ENCODE measurements around the gene CHST1. TPM values are rescaled to one million over a fixed set of nuclear protein-coding genes. Genes with fewer than 3 reads are reported as not detected.

CHST1 gene, protein sequence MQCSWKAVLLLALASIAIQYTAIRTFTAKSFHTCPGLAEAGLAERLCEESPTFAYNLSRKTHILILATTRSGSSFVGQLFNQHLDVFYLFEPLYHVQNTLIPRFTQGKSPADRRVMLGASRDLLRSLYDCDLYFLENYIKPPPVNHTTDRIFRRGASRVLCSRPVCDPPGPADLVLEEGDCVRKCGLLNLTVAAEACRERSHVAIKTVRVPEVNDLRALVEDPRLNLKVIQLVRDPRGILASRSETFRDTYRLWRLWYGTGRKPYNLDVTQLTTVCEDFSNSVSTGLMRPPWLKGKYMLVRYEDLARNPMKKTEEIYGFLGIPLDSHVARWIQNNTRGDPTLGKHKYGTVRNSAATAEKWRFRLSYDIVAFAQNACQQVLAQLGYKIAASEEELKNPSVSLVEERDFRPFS
- 0.17 and 0.23 TPM in 2 replicates for total RNA-seq

DNA sequence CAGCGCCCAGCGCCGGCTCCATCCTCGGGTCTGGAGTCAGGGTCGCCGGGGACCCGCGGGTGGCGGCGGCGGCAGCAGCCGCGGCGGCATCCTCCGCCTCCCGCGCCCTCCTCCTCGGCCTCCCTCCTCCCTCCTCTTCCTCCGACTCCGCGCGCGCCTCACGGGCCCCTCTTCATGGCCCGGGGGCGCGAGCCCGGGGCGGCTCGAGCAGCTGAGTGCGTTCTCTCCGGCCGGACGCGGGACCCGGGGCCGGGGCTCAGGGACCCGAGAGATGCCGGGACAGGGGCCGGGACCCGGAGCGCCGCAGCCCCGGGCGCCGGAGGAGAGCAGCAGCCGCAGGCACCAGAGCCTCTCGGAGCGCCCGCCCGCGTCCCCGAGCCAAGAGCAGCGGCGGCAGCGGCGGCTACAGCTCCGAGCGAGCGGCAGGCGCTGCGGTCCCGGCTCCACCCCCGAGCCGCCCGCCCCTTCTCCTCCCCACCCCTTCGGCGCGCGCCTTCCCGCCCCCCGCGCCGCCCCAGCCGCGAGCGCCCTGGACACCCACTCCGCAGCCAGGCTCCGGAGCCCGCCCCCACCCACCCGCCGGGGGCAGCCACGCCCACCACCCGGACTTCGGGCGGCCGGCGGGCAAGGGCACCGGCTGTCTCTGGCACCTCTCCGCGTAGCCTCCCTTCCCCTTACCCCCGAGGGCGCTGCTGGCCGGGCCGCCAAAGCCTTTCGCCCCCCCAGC lies at the start of gene CHST1:
TSS of gene CHST1 (minus strand) at position 417 of the 727 bp plus-strand sequence. CDS start 14,699 bp downstream, outside the sequence.
- Mint-ChIP-seq H3K4me1 (ENCODE audit: low read depth) (no peaks in the 10 kb centered on the region), H3K4me3 (peak within 1 kb of the TSS; percentile 51), H3K9me3 (no peaks in the 10 kb centered on the region), H3K27me3 (ENCODE audit: insufficient read depth) (peaks cover 64% of the 10 kb centered on the region), H3K27ac (no peak within 1 kb of the TSS), H3K36me3 (ENCODE audit: low read depth) (no peaks in the 10 kb centered on the region)
- DNase-seq (ENCODE audit: low spot score): no peak
- intact Hi-C loops (cut with micrococcal nuclease): no loop called here

DNA sequence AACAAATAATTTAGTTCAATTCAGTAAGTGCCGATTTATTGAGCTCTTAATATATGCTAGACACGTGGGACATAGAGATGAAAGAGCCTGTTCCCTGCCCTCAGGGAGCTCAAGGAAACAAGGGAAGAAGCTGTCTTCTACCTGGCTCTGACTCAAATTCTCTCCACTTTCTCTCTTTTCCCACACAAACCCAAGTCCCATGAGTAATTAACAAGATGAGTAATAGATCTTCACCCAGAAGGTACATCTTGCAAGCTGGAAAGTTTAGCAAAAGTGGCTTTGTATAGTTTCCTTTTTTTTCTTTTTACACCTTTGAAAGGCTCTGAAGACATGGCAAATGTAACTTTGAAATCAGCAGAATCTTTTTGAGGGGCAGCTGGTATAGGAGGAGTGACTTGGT lies 48.2 kb upstream of the CHST1 start:
- no peaks in the 10 kb centered on the region for H3K9me3 Mint-ChIP-seq
- H3K27ac Mint-ChIP-seq: no peak overlapping the region
- no peaks in the 10 kb centered on the region for H3K4me1 Mint-ChIP-seq (ENCODE audit: low read depth)
- DNase-seq (ENCODE audit: low spot score): no peak
- H3K36me3 Mint-ChIP-seq (ENCODE audit: low read depth): no peaks in the 10 kb centered on the region
- peaks cover 14% of the 10 kb centered on the region for H3K27me3 Mint-ChIP-seq (ENCODE audit: insufficient read depth)
- no peak overlapping the region for H3K4me3 Mint-ChIP-seq
- intact Hi-C loops (cut with micrococcal nuclease): no loop called here

DNA sequence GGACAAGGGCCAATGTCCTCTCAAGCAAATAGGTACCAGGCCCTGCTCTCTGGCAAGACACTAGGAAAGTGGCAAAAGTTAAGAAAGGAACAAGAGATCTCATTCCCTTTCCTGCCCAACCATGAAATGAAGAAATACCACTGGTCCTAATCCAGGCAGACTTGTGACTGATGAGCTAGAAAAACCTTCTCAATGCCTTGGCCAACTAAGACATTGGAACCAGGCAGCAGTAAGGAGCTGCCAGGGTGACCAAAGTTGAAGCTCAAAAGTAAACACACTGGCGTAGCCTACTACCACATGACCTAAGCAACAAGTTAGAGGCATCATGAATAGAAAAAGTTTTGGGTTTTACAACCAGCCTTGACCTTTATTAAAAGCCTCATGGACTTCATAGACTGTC lies 45.1 kb upstream of the CHST1 start:
- Mint-ChIP-seq H3K36me3 (ENCODE audit: low read depth) (no peaks in the 10 kb centered on the region), H3K4me3 (no peak overlapping the region), H3K27ac (no peak overlapping the region), H3K4me1 (ENCODE audit: low read depth) (no peaks in the 10 kb centered on the region), H3K27me3 (ENCODE audit: insufficient read depth) (peaks cover 16% of the 10 kb centered on the region), H3K9me3 (no peaks in the 10 kb centered on the region)
- intact Hi-C loops (cut with micrococcal nuclease): no loop called here
- no peak for DNase-seq (ENCODE audit: low spot score)

DNA sequence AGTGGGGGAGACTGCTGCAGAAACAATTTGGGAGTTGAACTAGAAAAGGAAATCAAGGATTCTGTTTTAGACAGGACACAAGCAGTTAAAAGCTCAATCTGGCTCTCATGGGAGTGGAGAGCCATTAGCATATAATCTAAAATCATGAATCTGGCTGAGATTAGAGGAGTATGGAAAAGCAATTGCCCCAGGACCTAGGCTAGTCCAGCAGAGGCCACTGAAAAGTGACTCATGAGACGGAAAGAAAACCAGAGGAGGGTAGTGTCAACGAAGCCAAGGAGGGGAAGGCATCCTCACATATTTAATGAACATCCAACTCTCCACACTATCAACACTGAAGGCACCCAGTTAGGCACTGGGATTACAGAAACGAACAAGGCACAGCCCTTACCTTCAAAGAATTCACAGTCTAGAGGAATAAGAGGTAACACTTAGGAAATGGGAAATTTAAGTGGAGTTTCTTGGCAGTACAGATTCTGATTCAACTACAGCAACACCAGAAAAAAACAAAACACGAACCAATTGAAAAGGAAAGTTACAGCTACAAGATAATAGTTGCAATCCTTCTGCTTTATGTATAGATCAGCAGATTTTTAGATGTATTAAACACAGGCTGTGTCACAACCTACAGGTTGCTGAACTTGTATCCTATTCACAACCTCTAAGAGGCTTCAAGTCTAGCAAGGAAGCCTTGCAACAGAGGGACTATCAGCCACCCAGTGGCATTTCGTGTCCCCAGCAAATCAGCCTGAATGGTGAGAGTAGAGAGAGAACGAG lies 43.7 kb upstream of the CHST1 start:
- no peak overlapping the region for H3K4me3 Mint-ChIP-seq
- H3K36me3 Mint-ChIP-seq (ENCODE audit: low read depth): no peaks in the 10 kb centered on the region
- H3K4me1 Mint-ChIP-seq (ENCODE audit: low read depth): no peaks in the 10 kb centered on the region
- H3K27me3 Mint-ChIP-seq (ENCODE audit: insufficient read depth): peaks cover 17% of the 10 kb centered on the region
- no peak for DNase-seq (ENCODE audit: low spot score)
- no peaks in the 10 kb centered on the region for H3K9me3 Mint-ChIP-seq
- no peak overlapping the region for H3K27ac Mint-ChIP-seq
- intact Hi-C loops (cut with micrococcal nuclease): no loop called here

DNA sequence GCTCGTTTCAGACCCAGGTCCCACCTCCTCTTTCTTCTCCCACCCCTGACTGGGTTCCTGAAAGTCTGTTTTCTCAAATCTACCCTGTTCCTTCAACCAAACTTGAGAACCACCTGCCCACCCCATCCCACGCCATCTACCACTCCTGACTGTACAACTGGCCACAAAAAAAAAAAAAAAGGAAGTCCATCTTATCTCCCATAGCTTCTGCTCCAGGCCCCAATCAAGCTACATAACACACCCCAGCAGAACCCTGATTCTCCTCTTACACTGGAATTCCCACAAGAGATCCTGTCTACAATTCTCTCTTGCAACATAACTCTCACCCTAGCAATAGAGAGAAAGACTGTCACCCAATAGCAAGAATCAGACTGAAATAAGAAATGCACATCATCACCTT lies 39.2 kb upstream of the CHST1 start:
- Mint-ChIP-seq H3K27ac (no peak overlapping the region), H3K4me3 (no peak overlapping the region), H3K36me3 (ENCODE audit: low read depth) (no peaks in the 10 kb centered on the region), H3K9me3 (no peaks in the 10 kb centered on the region), H3K27me3 (ENCODE audit: insufficient read depth) (peaks cover 19% of the 10 kb centered on the region), H3K4me1 (ENCODE audit: low read depth) (no peaks in the 10 kb centered on the region)
- intact Hi-C loops (cut with micrococcal nuclease): no loop called here
- DNase-seq (ENCODE audit: low spot score): no peak

DNA sequence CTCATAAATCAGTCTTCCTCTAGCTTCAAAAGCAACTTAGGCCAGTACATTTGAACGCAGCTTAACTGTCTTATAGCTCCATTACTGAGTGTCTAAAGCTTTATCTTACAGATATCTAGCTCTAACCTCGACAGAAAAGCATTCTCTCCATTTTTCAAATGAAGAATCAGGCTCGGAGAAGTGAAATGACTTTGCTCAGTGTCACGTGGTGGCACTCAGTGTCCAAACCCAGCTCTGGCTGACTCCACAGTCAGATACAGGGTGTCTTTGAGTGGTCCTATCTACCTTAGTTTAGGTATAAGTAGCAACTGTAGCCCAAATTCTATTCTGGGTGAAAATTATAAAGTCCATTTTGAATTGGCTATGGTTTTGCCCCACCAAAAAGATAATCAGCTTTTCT lies 38.7 kb upstream of the CHST1 start:
- H3K4me3 Mint-ChIP-seq: no peak overlapping the region
- no peak overlapping the region for H3K27ac Mint-ChIP-seq
- no peaks in the 10 kb centered on the region for H3K4me1 Mint-ChIP-seq (ENCODE audit: low read depth)
- H3K9me3 Mint-ChIP-seq: no peaks in the 10 kb centered on the region
- peaks cover 18% of the 10 kb centered on the region for H3K27me3 Mint-ChIP-seq (ENCODE audit: insufficient read depth)
- H3K36me3 Mint-ChIP-seq (ENCODE audit: low read depth): no peaks in the 10 kb centered on the region
- DNase-seq (ENCODE audit: low spot score): no peak
- intact Hi-C loops (cut with micrococcal nuclease): no loop called here

DNA sequence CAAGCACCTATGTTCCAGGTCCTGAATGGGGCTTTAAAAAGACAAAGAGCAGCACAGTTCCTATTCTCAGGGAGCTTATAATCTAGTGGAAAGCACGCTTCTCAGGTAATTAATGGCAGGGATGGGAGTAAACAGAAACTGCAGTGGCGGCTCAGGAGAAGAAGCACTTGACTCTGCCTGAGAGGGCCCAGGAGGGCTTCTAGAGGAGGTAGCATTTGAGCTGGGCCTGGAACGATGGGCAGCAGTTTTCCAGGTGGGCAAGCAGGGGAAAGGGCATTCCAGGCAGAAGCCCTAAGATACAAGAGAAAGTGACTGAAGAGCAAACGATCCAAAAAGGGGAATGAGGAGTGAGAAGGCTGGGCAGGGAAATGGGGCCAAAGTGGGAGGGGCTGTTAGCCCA lies 37.1 kb upstream of the CHST1 start:
- H3K4me3 Mint-ChIP-seq: no peak overlapping the region
- H3K4me1 Mint-ChIP-seq (ENCODE audit: low read depth): no peaks in the 10 kb centered on the region
- H3K9me3 Mint-ChIP-seq: no peaks in the 10 kb centered on the region
- DNase-seq (ENCODE audit: low spot score): no peak
- peaks cover 16% of the 10 kb centered on the region for H3K27me3 Mint-ChIP-seq (ENCODE audit: insufficient read depth)
- no peak overlapping the region for H3K27ac Mint-ChIP-seq
- no peaks in the 10 kb centered on the region for H3K36me3 Mint-ChIP-seq (ENCODE audit: low read depth)
- intact Hi-C loops (cut with micrococcal nuclease): no loop called here

DNA sequence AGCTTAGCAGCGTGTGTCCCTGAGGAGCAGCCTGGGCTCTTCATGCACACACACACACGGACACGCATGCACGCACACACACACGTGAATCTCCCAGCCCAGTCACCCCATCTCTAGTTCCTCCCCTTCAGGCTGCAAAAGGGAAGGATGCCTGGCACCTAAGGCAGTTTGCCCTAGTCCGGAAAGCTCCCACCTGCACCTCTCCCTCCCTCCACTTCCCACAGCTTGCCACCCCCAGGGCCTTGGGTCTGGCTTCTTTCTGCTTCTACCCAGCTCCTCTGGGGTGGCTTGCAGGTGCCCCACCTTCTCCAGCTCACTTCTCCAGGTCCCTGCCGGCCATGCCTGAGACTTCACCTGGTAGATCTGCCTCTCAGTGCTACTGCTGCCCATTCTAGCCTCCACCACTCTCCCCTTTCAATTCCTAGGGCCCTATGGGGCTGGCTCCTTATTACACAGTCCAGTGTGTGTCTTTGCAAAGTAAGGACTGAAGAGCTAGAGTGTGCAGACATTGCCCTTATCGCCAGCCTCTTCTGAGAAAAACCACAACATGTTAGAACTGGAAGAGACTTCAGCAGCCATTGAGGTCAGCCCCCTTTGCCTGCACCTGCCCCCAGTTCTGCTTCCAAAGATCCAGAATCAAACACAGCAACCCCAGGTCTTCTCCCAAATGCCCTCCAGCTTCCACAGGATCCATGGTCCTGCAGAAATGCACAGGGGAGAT lies 33.5 kb upstream of the CHST1 start:
- H3K36me3 Mint-ChIP-seq (ENCODE audit: low read depth): no peaks in the 10 kb centered on the region
- no peaks in the 10 kb centered on the region for H3K9me3 Mint-ChIP-seq
- no peak for DNase-seq (ENCODE audit: low spot score)
- no peak overlapping the region for H3K4me3 Mint-ChIP-seq
- intact Hi-C loops (cut with micrococcal nuclease): no loop called here
- H3K4me1 Mint-ChIP-seq (ENCODE audit: low read depth): no peaks in the 10 kb centered on the region
- no peak overlapping the region for H3K27ac Mint-ChIP-seq
- peaks cover 13% of the 10 kb centered on the region for H3K27me3 Mint-ChIP-seq (ENCODE audit: insufficient read depth)

DNA sequence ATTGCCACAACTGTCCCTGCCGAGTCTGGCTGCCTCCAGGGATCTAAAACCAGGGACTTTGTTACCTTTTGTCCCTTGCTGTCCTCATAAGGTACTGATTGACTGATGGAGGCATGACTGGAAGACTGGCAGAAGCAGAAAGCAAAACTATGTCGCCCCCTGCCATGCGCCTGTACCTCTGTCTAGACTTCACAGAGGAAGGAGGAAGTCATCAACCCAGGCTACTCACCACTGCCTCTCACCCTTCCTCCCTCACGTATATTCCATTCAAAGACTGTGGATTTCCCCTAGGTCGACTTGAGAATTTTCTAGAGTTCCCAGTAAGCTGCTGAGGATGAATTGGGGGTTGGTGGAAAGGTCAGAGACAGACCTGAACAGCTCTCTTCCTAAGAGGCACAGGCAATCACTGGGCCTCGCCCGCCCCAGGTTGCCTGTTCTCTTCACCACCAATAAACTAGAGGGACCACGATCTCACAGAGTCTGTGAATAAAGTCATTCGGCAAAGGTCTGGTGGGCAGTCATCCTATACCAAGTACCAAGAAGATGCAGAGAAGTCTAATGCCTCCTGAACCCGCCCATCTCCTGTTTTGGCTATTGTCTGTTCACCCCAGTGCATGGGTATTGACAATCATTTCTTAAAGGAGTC lies 27.5 kb upstream of the CHST1 start:
- no peaks in the 10 kb centered on the region for H3K4me1 Mint-ChIP-seq (ENCODE audit: low read depth)
- peaks cover 1% of the 10 kb centered on the region for H3K36me3 Mint-ChIP-seq (ENCODE audit: low read depth)
- H3K4me3 Mint-ChIP-seq: no peak overlapping the region
- H3K27ac Mint-ChIP-seq: no peak overlapping the region
- H3K9me3 Mint-ChIP-seq: no peaks in the 10 kb centered on the region
- no peak for DNase-seq (ENCODE audit: low spot score)
- H3K27me3 Mint-ChIP-seq (ENCODE audit: insufficient read depth): peaks cover 8% of the 10 kb centered on the region
- intact Hi-C loops (cut with micrococcal nuclease): no loop called here

DNA sequence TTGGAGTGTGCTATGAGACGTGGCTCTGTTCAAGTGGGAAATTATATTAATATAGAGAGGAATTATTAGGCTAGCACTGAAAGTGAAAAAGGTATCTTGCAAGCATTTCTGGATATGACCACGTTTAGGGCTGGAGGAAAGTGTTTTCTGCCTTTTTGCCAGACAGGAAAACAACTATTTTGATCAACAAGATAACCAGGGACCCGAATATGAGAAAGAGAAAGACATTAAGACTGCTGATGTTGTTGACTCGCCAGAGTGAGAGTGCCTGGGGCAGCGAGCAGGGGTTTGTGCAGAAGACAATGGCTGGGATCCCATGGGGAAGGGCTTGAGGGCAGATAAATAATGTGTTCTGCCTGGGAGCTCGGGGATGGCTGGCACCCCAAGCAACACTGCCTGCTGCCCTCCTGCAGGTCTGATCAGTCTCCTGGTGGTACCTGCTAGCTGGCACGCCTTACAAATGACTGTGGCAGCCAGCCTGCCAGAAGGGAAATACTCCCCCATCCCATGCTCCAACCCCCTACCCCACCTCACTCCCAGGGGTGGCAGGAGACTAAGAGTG lies 23.1 kb upstream of the CHST1 start:
- Mint-ChIP-seq H3K27ac (no peak overlapping the region), H3K9me3 (no peaks in the 10 kb centered on the region), H3K4me3 (no peak overlapping the region), H3K4me1 (ENCODE audit: low read depth) (no peaks in the 10 kb centered on the region), H3K36me3 (ENCODE audit: low read depth) (peaks cover 1% of the 10 kb centered on the region), H3K27me3 (ENCODE audit: insufficient read depth) (peaks cover 11% of the 10 kb centered on the region)
- intact Hi-C loops (cut with micrococcal nuclease): no loop called here
- DNase-seq (ENCODE audit: low spot score): no peak

DNA sequence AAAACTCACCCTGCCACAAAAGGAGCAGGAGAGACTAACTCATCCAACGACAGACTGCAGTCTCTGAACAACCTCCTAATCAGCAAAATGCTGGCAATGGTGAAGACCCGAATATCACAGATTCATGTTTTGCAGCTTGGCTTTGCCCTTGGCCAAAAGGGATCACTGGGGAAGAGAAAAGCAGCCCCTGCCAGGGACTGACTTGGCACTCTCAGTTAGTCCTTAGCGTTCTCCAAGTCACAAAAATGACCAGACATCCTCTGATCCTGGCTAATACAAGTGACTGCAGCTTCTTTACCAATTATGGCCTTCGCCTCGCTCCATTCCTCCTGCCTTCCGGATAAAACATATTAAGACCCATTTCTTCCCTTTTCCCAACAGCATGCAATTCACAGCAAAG lies 22.4 kb upstream of the CHST1 start:
- no peak overlapping the region for H3K27ac Mint-ChIP-seq
- peaks cover 1% of the 10 kb centered on the region for H3K36me3 Mint-ChIP-seq (ENCODE audit: low read depth)
- no peak for DNase-seq (ENCODE audit: low spot score)
- H3K4me3 Mint-ChIP-seq: no peak overlapping the region
- peaks cover 13% of the 10 kb centered on the region for H3K27me3 Mint-ChIP-seq (ENCODE audit: insufficient read depth)
- intact Hi-C loops (cut with micrococcal nuclease): no loop called here
- no peaks in the 10 kb centered on the region for H3K9me3 Mint-ChIP-seq
- H3K4me1 Mint-ChIP-seq (ENCODE audit: low read depth): no peaks in the 10 kb centered on the region

DNA sequence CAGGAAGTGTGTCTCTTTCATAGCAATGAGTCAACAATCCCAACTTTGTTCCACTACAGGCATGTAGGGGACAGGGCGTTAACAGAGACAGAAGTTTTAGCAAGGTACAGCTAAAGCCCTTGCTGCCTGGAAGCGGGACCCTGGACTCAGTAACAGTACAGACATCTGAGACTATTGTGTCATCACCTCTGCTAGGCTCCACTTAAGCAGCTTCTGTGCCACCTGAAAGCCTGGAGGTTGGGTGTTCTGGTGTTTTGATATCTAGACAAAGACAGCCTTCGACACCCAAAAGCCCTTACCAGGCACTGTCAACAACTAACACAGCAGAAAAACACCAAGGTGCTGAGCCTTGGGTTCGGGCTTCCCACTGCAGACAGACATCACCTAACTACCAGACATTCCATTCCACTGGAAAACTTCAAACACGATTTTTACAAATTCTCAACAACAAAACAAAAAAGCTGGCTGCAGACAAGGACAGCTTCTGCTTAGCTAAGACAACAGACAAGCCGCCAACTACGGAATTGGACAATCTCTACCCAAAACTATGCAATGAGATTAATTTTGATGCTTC lies 20.6 kb upstream of the CHST1 start:
- Mint-ChIP-seq H3K36me3 (ENCODE audit: low read depth) (no peaks in the 10 kb centered on the region), H3K4me3 (no peak overlapping the region), H3K27me3 (ENCODE audit: insufficient read depth) (peaks cover 15% of the 10 kb centered on the region), H3K4me1 (ENCODE audit: low read depth) (no peaks in the 10 kb centered on the region), H3K27ac (no peak overlapping the region), H3K9me3 (no peaks in the 10 kb centered on the region)
- intact Hi-C loops (cut with micrococcal nuclease): no loop called here
- no peak for DNase-seq (ENCODE audit: low spot score)

All from activated T-helper 1 cell treated with anti-CD3 and anti-CD28 coated beads, Interleukin-12 subunit alpha, Interleukin-12 subunit beta, Interleukin-2, Interleukin-4 antibody, amounts not matched to agents 30 ng/mL and 10 ng/mL and 1 ng/mL, durations not matched to agents 14 hours and 24 hours and 36 hours (primary cell).